GM19324 (cell line): ENCODE measurements around the gene SMPDL3A.

Source experiments
- ATAC-seq: cut with Tn5 transposase; IDR thresholded peaks from one replicate; pipeline ENCODE4 v1.9.1; 2021; ENCODE audit warnings: mild to moderate bottlenecking, moderate library complexity; ENCODE audit not compliant: unreplicated experiment, low FRiP score

Gene SMPDL3A

DNA sequence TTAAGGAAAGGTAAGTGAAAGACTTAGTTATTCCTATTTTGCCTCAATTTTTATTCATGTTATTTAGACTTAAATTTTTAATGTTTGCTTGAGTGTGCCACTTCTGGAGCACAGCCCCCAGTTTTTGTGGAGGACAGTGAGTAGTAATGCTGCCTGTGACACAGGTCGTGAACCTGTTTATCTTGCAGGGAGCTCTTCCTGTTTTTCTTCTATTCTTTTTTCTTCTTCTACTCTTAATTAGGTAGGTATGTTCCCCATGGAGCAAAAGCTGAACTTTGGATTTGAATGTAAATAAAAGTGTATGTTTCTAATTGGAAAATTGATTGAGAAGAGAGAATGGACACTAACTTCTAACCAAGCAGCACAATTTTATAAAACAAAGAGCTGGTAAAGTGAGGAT, 12.3 kb downstream of the SMPDL3A start:
- no peak for ATAC-seq

- ATAC-seq: no peak
These were observed 14.2 kb downstream of the SMPDL3A start for GRCh38 chr6:122803171-122803661.

- ATAC-seq: no peak
These were observed 16.0 kb downstream of the SMPDL3A start for GRCh38 chr6:122804962-122805485.

- ATAC-seq: no peak
These were observed 17.2 kb downstream of the SMPDL3A start for GRCh38 chr6:122806291-122806690.

- ATAC-seq: no peak
These were observed 19.2 kb downstream of the SMPDL3A start for GRCh38 chr6:122808121-122808885.

- ATAC-seq: no peak
These were observed 19.9 kb downstream of the SMPDL3A start for GRCh38 chr6:122809001-122809400.

DNA sequence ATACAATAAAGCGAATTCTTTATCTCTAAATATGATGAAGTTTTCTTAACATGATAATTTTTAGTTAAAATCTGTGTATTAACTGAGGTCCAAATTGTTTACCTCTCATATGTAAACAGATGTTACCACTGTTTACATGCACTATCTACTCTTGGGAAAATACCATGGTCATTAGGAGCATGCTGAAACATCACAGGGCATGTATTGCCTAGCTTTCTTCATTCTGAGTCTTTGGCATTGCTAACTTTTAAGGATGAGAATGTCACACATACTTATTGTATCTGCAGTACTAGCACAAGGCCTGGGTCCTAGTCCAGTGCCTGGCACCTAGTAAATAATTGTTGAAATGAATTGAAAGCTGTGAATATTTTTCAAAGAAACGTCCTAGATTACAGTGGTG, 20.6 kb downstream of the SMPDL3A start:
- ATAC-seq: no peak

- no peak for ATAC-seq
These were observed 21.1 kb downstream of the SMPDL3A start for GRCh38 chr6:122810189-122810588.

DNA sequence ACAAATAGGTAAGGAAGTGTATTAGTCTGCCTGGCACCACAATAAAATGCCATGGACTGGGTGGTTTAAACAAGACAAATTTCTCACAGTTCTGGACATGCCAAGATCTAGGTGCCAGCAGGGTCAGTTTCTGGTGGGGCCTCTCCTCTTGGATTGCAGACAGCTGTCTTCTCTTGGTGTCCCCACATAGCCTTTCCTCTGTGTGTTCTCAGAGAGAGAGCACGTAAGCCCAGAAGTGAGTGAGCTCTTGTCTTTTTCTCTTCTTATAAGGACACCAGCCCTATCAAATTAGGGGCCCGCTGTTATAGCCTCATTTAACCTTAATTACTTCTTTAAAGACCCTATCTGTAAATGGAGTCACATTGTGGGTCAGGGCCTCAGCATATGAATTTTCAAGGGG, 28.3 kb downstream of the SMPDL3A start:
- ATAC-seq: no peak

DNA sequence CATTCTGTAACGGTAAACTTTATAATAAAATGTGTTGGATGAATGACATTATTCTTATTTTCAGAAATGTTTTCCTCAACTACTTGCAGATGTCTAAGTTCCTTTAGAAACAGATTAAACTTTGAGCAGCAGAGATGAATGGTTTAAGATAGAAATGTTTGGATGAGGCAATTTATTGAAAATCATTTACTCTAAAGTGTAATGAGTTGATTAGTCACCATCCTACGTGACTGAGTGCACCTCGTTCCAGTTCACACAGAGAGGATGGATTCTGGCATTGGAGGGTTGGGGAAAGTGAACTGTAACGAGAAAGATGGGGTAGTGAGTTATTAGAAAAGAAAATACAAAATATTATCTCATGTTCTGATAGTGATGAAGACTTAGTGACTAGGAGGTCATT, 28.7 kb downstream of the SMPDL3A start:
- no peak for ATAC-seq

GRCh38 chr6:122818866-122819265, 29.8 kb downstream of the SMPDL3A start:
- ATAC-seq: no peak

- ATAC-seq: no peak
These were observed 32.0 kb downstream of the SMPDL3A start for GRCh38 chr6:122821095-122821494.

GRCh38 chr6:122825163-122825562, 36.1 kb downstream of the SMPDL3A start:
- ATAC-seq: no peak

GRCh38 chr6:122829456-122829855, 40.4 kb downstream of the SMPDL3A start:
- no peak for ATAC-seq

GRCh38 chr6:122831511-122831910, 42.5 kb downstream of the SMPDL3A start:
- ATAC-seq: no peak

DNA sequence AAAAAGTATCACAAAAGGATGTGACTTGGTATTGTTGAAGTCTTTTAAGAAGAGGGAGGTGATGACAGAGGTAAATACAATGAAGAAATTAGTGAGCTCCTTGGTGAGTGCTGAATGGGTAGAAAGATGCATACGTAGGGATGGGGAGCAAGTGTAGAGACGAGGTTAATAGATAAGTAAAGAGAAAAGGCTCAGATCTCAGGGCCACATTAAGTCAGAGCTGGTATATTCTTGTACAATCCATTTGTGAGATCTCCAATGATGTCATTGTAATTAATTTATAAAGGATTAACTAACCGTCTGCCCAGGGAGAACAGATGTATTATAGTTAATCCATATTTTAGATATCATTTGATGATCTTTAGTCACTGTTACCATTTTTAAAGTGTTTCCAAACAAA, 43.4 kb downstream of the SMPDL3A start:
- no peak for ATAC-seq

DNA sequence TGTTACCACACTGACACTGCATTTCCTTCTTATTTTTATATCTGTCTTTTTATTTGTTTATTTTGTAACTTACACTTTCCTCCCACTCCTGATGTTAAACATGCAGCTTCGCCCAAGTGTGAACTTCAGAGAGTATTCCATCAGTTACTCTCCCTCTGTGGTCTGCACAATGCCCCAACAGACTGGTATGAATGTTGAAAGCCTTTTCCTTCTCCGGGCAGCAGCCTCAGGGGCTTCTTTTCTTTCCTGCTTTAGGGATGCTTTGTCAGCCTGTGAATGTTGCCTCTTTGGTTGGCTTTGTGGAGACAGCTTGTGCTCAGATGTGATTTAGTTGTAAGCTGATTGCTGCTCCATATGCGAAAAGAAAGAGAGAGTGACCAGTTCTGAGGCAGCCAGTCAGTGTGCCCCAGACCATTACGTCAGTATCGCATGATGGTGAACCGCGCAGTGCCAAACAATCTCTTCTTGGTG, 44.0 kb downstream of the SMPDL3A start:
- ATAC-seq: no peak

- ATAC-seq: no peak
These were observed 49.2 kb downstream of the SMPDL3A start for GRCh38 chr6:122838060-122838780.

DNA sequence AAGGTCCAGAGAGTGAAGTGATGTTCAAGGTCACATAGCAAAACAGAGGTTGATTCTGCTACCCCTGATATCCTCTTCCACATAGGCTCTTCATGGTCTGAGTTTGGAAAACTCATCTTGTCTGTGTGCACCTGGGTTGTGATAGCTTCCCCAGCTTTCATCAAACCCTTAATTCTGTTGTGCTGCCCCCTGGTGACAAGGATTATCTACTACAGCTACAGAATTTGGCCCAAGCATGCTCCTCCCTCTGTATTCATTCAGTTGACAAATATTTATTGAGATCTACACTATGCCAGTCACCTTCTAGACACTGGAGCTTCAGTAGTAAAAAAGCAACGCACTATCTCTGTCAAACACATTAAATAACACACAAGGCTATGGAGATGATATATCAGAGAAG, 50.4 kb downstream of the SMPDL3A start:
- peak; percentile 83 for ATAC-seq

DNA sequence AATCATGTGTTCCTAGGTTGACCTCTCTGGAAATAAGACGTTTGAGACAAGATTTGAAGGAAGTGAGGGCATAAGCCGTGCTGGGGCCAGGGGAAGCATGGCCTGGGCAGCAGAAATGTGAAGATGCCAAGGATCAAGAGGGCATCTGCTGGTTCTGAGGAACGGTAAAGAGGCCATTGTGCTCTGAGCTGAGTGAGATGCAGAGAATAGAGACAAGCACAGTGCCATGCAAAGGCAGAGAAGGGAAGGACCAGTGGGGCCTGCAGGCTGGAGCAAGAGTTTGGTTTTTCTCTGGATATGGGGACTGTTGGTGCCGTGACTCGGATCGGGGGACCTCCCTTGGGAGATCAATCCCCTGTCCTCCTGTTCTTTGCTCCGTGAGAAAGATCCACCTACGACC, 50.8 kb downstream of the SMPDL3A start:
- ATAC-seq: no peak

DNA sequence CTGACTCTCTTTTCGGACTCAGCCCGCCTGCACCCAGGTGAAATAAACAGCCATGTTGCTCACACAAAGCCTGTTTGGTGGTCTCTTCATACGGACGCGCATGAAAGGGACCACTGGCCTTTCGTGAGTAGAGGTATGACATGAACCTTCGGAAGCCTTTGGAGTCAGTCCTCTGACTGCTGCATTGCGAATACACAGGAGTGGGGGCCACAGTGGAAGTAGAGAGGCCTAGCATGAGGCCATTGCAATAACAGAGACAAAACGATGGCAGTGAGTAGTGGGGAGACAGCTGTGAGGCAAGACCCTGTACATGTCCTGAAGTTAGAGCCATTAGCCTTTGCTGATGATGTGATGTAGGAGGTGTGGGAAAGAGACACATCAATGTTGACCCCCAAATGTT, 56.4 kb downstream of the SMPDL3A start:
- no peak for ATAC-seq
